Measurements from ENCODE around the gene PDAP1. TPM values are rescaled to one million over a fixed set of nuclear protein-coding genes. Genes with fewer than 3 reads are reported as not detected.
A peak's percentile ranks its signal among the peaks of the same experiment; 100 is the strongest.

Gene PDAP1
- total and polyA plus RNA-seq, 2 of the 4 experiments (the other 2 are of a cell fraction) = 40.3 to 193 TPM

DNA sequence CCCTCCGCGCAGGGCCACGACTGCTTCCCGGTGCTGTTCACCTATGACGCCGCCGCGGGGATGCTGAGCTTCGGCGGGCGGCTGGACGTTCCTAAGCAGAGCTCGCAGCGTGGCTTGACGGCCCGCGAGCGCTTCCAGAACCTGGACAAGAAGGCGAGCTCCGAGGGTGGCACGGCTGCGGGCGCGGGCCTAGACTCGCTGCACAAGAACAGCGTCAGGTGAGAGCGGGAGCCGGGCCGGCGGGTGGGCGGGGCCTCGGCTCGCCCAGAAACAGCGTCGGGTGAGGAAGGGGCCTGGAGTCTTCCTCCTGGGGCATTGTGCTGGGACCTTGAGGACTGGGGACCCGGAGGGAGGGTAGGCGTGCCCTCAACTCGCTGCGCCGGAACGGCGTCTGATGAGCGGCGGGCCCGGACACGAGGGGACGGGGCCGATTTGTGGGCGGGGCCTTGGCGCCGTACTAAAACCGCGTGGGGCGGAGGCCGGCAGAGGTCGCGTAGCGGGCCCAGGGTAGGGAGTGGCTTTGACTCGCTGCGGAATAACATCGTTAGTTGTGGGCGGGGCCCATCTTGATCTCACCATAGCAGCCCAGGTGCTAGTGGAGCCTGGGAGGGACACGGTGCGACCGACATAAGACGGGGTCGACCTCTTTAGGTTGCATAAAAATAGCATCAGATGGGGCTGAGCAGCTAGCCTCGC lies 15.6 kb downstream of the PDAP1 start (continued):
- no peak for TF ChIP-seq MAZ (IDR thresholded peaks at IDR 0.05; ENCODE audit: borderline replicate concordance, low read depth, low read length)

DNA sequence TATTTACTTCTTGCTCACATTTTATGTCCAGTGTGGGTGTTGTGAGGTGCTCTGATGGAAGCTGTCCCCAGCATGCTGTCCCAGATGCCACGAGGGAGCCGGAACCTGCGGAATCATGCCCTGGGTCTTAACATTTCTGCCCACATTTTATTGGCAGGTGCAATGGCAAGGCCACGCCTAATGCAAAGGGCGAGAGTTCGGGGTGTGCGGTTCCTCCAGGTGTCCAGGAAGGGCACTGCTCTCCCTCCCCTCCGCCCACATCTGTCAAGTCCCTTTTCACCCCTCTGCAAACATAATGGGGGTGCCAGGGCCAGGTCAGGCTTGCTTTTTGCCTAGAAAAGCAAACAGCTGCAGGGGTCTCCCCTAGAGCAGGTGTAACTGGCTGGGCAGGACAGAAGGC lies 16.4 kb downstream of the PDAP1 start:
- Histone ChIP-seq H3K4me3 (ENCODE audit: insufficient read depth, low read depth, low read length) (no peak overlapping the region), H3K4ac (ENCODE audit: low read depth, low read length) (no peak overlapping the region), H3K79me1 (ENCODE audit: low read depth in 1 of 2, low read length in 2 of 2) (peaks cover 5 to 50% of the 10 kb centered on the region in 2 experiments), H2AFZ (replicated peaks; ENCODE audit: low read length, poor library complexity) (no peak overlapping the region), H2BK15ac (ENCODE audit: low read depth, low read length) (no peak overlapping the region), H4K20me1 (ENCODE audit: insufficient read depth, low read length) (peaks cover 47% of the 10 kb centered on the region), H3K23ac (ENCODE audit: low read depth, low read length) (peak overlapping the region; percentile 38), H3K4me2 (ENCODE audit: low read depth, low read length) (no peak overlapping the region), H4K5ac (ENCODE audit: low read depth, low read length) (no peak overlapping the region), H4K91ac (ENCODE audit: insufficient read depth, low read depth, low read length) (no peak overlapping the region), H3K27ac (ENCODE audit: insufficient read depth, low read length) (no peak overlapping the region), H3K4me1 (ENCODE audit: control insufficient read depth, insufficient read depth, low read length) (peaks cover 7% of the 10 kb centered on the region), H3K14ac (replicated peaks; ENCODE audit: low read depth, low read length) (no peak overlapping the region), H3K9ac (ENCODE audit: low read depth, low read length) (no peak overlapping the region), H3K9me3 (ENCODE audit: control insufficient read depth, insufficient read depth, low read length) (no peaks in the 10 kb centered on the region), H2BK20ac (ENCODE audit: low read depth, low read length) (no peak overlapping the region), H2AK9ac (replicated peaks; ENCODE audit: low read depth, low read length, poor library complexity) (no peak overlapping the region), H3K36me3 (ENCODE audit: control insufficient read depth, insufficient read depth, low read length) (peaks cover 62% of the 10 kb centered on the region), H4K8ac (ENCODE audit: low read depth in 2 of 2, low read length in 2 of 2) (no peak overlapping the region), H3K56ac (ENCODE audit: extremely low read depth, insufficient read depth, low read length) (no peak overlapping the region), H2AK5ac (ENCODE audit: low read depth, low read length) (no peak overlapping the region), H2BK5ac (ENCODE audit: low read depth, low read length, poor library complexity, severe bottlenecking) (no peak overlapping the region), H3K9me1 (ENCODE audit: insufficient read depth, low read length) (peaks cover 3% of the 10 kb centered on the region), H2BK120ac (ENCODE audit: low read depth, low read length) (no peak overlapping the region), H3K18ac (ENCODE audit: low read depth, low read length) (no peak overlapping the region), H3K27me3 (ENCODE audit: control insufficient read depth, insufficient read depth, low read length) (no peaks in the 10 kb centered on the region)
- TF ChIP-seq CEBPB (IDR thresholded peaks at IDR 0.05; ENCODE audit: low read depth, low read length) (no peak), BHLHE40 (IDR thresholded peaks at IDR 0.05; ENCODE audit: low read depth, low read length) (no peak), CTCF (conservative IDR thresholded peaks at IDR 0.05; ENCODE audit: low read depth, low read length) (no peak), RFX5 (IDR thresholded peaks at IDR 0.05; ENCODE audit: low read depth, low read length) (no peak)
- ChIA-PET CTCF (interaction anchor here (0.8 kb wide), 1 partner anchor 390 kb away, joined by 3 read pairs; no protein-coding TSS in a partner anchor), POLR2A (ENCODE audit: unreplicated experiment) (interaction anchor here (0.8 kb wide), 1 partner anchor 17 kb away, joined by 5 read pairs; the partner anchor contains the start of genes BUD31 and PDAP1)
- DNase-seq (no peak), ATAC-seq (ENCODE audit: low read depth) (no peak)
- BruUV-seq (replicated peaks) = no TSS peak
- in situ Hi-C loops (cut with MboI; ENCODE audit: low sequenced_read_pairs) (no loop called here), dilution Hi-C loops (cut with HindIII; ENCODE audit: low sequenced_read_pairs, unreplicated experiment) (no loop called here), intact Hi-C loops (cut with micrococcal nuclease) (no loop called here)
- WGBS, 2 experiments (ENCODE audit: extremely low coverage in 2 of 2, insufficient read length in 1 of 2) = no CpG with 5 or more reads among the region's 8 CpGs

Measured in IMR-90 (cell line).